B cell (primary cell): ENCODE measurements around the gene SLC13A3. TPM values are rescaled to one million over a fixed set of nuclear protein-coding genes. Genes with fewer than 3 reads are reported as not detected.

Source experiments
- ATAC-seq: fragments of 200-7000 bp; cut with Tn5 transposase; one replicate; pipeline ENCODE4 v1.10.0; 2021; ENCODE audit warnings: low read depth, mild to moderate bottlenecking, moderate number of reproducible peaks, moderate library complexity
- CTCF ChIA-PET: fragments of 350-600 bp; sonication (Branson Sonifier 250); formaldehyde crosslinking; loops from one replicate; lab custom pipeline; 2021; ENCODE audit warnings: antibody characterized with exemption, inconsistent platforms; lab: Charles Lee
- POLR2A ChIA-PET: fragments of 350-600 bp; sonication (Branson Sonifier 250); formaldehyde crosslinking; loops from one replicate; lab custom pipeline; 2021; ENCODE audit warnings: antibody characterized with exemption; lab: Charles Lee
- DNase-seq: peaks from one replicate; pipeline ENCODE4 v3.0.0; 2013
- H2AFZ ChIP-seq: 2 replicates; pipeline ENCODE4 v1.6.1; 2012; ENCODE audit warnings: mild to moderate bottlenecking, low read depth, low read length; ENCODE audit not compliant: insufficient read depth, poor library complexity, severe bottlenecking
- H3K27ac ChIP-seq, 2 donors: 1 replicate in 1 of 2; 2 replicates in 1 of 2; pipeline ENCODE4 v1.5.1; 2012 to 2013; ENCODE audit warnings: low read length in 2 of 2, mild to moderate bottlenecking in 2 of 2, moderate library complexity in 1 of 2
- H3K27me3 ChIP-seq, 4 experiments: fragments of 200-600 bp in 1 of 4; sonication (generic) in 1 of 4; replicated peaks in 1 of 4; 1 replicate in 2 of 4; 2 replicates in 2 of 4; pipeline versions ENCODE4 v1.6.1 to v1.7.0; 2013 to 2016; ENCODE audit warnings: low read length in 3 of 4, mild to moderate bottlenecking in 2 of 4, mixed read lengths in 1 of 4, moderate library complexity in 1 of 4; ENCODE audit not compliant: insufficient read depth in 4 of 4, control insufficient read depth in 3 of 4; ENCODE audit errors: control extremely low read depth in 1 of 4
- H3K36me3 ChIP-seq, 2 experiments: replicated peaks in 1 of 2; 1 replicate in 1 of 2; 2 replicates in 1 of 2; pipeline versions ENCODE4 v1.6.1 to v1.7.1; 2013; ENCODE audit warnings: low read length in 1 of 2; ENCODE audit not compliant: insufficient read depth in 2 of 2, control insufficient read depth in 1 of 2; ENCODE audit errors: control extremely low read depth in 1 of 2, extremely low read depth in 1 of 2
- H3K4me1 ChIP-seq, 2 donors: fragments of 200-600 bp in 1 of 2; sonication (generic) in 1 of 2; 1 replicate in 1 of 2; 2 replicates in 1 of 2; pipeline versions ENCODE4 v1.5.1 to v1.6.1; 2013 to 2017; ENCODE audit warnings: low read length in 2 of 2; ENCODE audit not compliant: control insufficient read depth in 2 of 2, insufficient read depth in 2 of 2
- H3K4me2 ChIP-seq: replicated peaks from 2 replicates; pipeline ENCODE3; 2012; ENCODE audit warnings: mild to moderate bottlenecking, low read depth, low read length; ENCODE audit not compliant: poor library complexity, severe bottlenecking
- H3K4me3 ChIP-seq, 5 experiments: fragments of 200-600 bp in 1 of 5; sonication (generic) in 1 of 5; 1 replicate in 3 of 5; 2 replicates in 2 of 5; pipeline versions ENCODE4 v1.5.1 to v1.7.0; 2011 to 2016; ENCODE audit warnings: low read length in 4 of 5, mild to moderate bottlenecking in 4 of 5, low read depth in 2 of 5, control low read depth in 1 of 5, moderate library complexity in 1 of 5; ENCODE audit not compliant: insufficient read depth in 1 of 5; ENCODE audit errors: control extremely low read depth in 1 of 5, extremely low read depth in 1 of 5
- H3K79me2 ChIP-seq: fragments of 200-600 bp; sonication (generic); one replicate; pipeline ENCODE4 v1.6.0; 2016; ENCODE audit warnings: low read length; ENCODE audit not compliant: control insufficient read depth, insufficient read depth
- H3K9ac ChIP-seq: fragments of 200-600 bp; sonication (generic); 2 replicates; pipeline ENCODE4 v1.6.1; 2017; ENCODE audit warnings: mild to moderate bottlenecking, low read length, moderate library complexity
- H3K9me3 ChIP-seq, 3 donors: one replicate each; pipeline versions ENCODE4 v1.6.1 to v1.7.1; 2013; ENCODE audit warnings: low read length in 2 of 3; ENCODE audit not compliant: control insufficient read depth in 2 of 3, insufficient read depth in 1 of 3; ENCODE audit errors: control extremely low read depth in 1 of 3
- H4K20me1 ChIP-seq: 2 replicates; pipeline ENCODE4 v1.6.0; 2012; ENCODE audit warnings: mild to moderate bottlenecking, low read length; ENCODE audit not compliant: insufficient read depth, control insufficient read depth, poor library complexity, severe bottlenecking
- H3K27ac Mint-ChIP-seq: one replicate; pipeline ENCODE4 v1.8.0; 2021; ENCODE audit warnings: mixed read lengths
- H3K27me3 Mint-ChIP-seq: one replicate; pipeline ENCODE4 v1.8.0; 2021; ENCODE audit warnings: mixed read lengths
- H3K4me1 Mint-ChIP-seq: one replicate; pipeline ENCODE4 v1.8.0; 2021; ENCODE audit warnings: mixed read lengths
- H3K4me3 Mint-ChIP-seq: one replicate; pipeline ENCODE4 v1.8.0; 2021; ENCODE audit warnings: mixed read lengths
- H3K9me3 Mint-ChIP-seq: one replicate; pipeline ENCODE4 v1.8.0; 2022; ENCODE audit warnings: mixed read lengths; ENCODE audit not compliant: insufficient read depth
- CTCF ChIP-seq: fragments of 200-600 bp; IDR thresholded peaks from one replicate; pipeline ENCODE4 v1.8.0; 2022; ENCODE audit warnings: antibody characterized with exemption, mild to moderate bottlenecking
- EZH2 ChIP-seq: IDR thresholded peaks from 2 replicates; pipeline ENCODE4 v1.6.1; 2012; ENCODE audit warnings: borderline replicate concordance, low read depth, mild to moderate bottlenecking, moderate library complexity, low read length; ENCODE audit not compliant: insufficient read depth, poor library complexity, severe bottlenecking
- WGBS: methylation state at CpG from one replicate; pipeline ENCODE4 v1.1.5; 2013; ENCODE audit warnings: missing lambda C conversion rate; ENCODE audit not compliant: insufficient coverage; 5-methylcytosine and 5-hydroxymethylcytosine counted together
- intact Hi-C: fragments of 100-400 bp; cut with micrococcal nuclease; formaldehyde crosslinking; loops from one replicate; pipeline ENCODE4 v1.10.0; 2022
- polyA plus RNA-seq: library from polyadenylated mRNA; depleted of rRNA; stranded (reverse); fragments of >200 nt; gene quantifications from 2 replicates; pipeline ENCODE4 v1.2.3, GENCODE V29; 2012
- total RNA-seq, 2 donors: library from RNA; stranded (reverse); fragments of 120-200 nt in 1 of 2; gene quantifications; 1 replicate in 1 of 2; 2 replicates in 1 of 2; pipeline versions ENCODE4 v1.2.3 to v1.2.4, GENCODE V29; 2013 to 2022

The SLC13A3 gene
- total and polyA plus RNA-seq, 2 donors (not counting 1 experiment from before 2014, with no cell fraction given): 0.09 to 0.20 TPM

- H3K36me3 ChIP-seq: no peaks in the 10 kb centered on the region
- Mint-ChIP-seq H3K4me1 (peaks cover 5% of the 10 kb centered on the region), H3K27ac (no peak overlapping the region), H3K9me3 (no peaks in the 10 kb centered on the region), H3K27me3 (peaks cover 21% of the 10 kb centered on the region), H3K4me3 (no peak overlapping the region)
- H3K27me3 ChIP-seq: peaks cover 0 to 18% (median 3%) of the 10 kb centered on the region in 4 experiments
- intact Hi-C loops: no loop called here
- WGBS: 100% methylated on average over 2 of the region's 2 CpGs
- DNase-seq (no peak), ATAC-seq (no peak)
- no peak overlapping the region for H2AFZ ChIP-seq
- no peak overlapping the region for H3K4me2 ChIP-seq
- no peaks in the 10 kb centered on the region for H3K79me2 ChIP-seq
- POLR2A ChIA-PET: no interaction called here
- no peaks in the 10 kb centered on the region for H4K20me1 ChIP-seq
- TF ChIP-seq EZH2 (no peak), CTCF (no peak)
- no peak overlapping the region for H3K4me3 ChIP-seq
- peaks cover 0 to 4% (median 0%) of the 10 kb centered on the region in 3 donors for H3K9me3 ChIP-seq
- CTCF ChIA-PET: no interaction called here
- H3K9ac ChIP-seq: no peak overlapping the region
- H3K27ac ChIP-seq: no peak overlapping the region
- H3K4me1 ChIP-seq: peaks cover 0 to 7% of the 10 kb centered on the region in 2 donors
Observed at GRCh38 chr20:46580613-46581205, 70.5 kb downstream of the SLC13A3 start.

- intact Hi-C loops: no loop called here
- WGBS: 85% methylated on average over 2 of the region's 7 CpGs
- Histone ChIP-seq H3K36me3 (no peaks in the 10 kb centered on the region), H3K9ac (no peak overlapping the region), H3K4me3 (no peak overlapping the region), H3K27ac (no peak overlapping the region), H3K27me3 (peaks cover 0 to 19% (median 2%) of the 10 kb centered on the region in 4 experiments), H4K20me1 (no peaks in the 10 kb centered on the region), H3K79me2 (no peaks in the 10 kb centered on the region), H3K9me3 (peaks cover 0 to 4% (median 0%) of the 10 kb centered on the region in 3 donors), H2AFZ (no peak overlapping the region), H3K4me2 (no peak overlapping the region), H3K4me1 (peaks cover 0 to 10% of the 10 kb centered on the region in 2 donors)
- ATAC-seq: no peak
- H3K4me3 Mint-ChIP-seq: no peak overlapping the region
- no peak overlapping the region for H3K27ac Mint-ChIP-seq
- DNase-seq: no peak
- peaks cover 18% of the 10 kb centered on the region for H3K27me3 Mint-ChIP-seq
- ChIA-PET POLR2A (no interaction called here), CTCF (no interaction called here)
- H3K4me1 Mint-ChIP-seq: peaks cover 7% of the 10 kb centered on the region
- no peak for TF ChIP-seq CTCF
- TF ChIP-seq EZH2: no peak
- no peaks in the 10 kb centered on the region for H3K9me3 Mint-ChIP-seq
Observed at GRCh38 chr20:46578745-46579144, 72.5 kb downstream of the SLC13A3 start.
